ENCODE results near the gene FLT1.

GRCh38 chr13:28448651-28449358 is 46.1 kb downstream of the FLT1 start:
- TF ChIP-seq CTCF (IDR thresholded peaks at IDR 0.05; ENCODE audit: insufficient read depth, low read length) (no peak), REST (IDR thresholded peaks at IDR 0.05; ENCODE audit: insufficient replicate concordance, low read depth) (no peak), POLR2AphosphoS5 (IDR thresholded peaks at IDR 0.05; ENCODE audit: low read depth) (no peak), GABPA (IDR thresholded peaks at IDR 0.05; ENCODE audit: low read depth) (no peak)

All from HL-60 (cell line).